B cell (primary cell): ENCODE data around the gene TRIO. TPM values are rescaled to one million over a fixed set of nuclear protein-coding genes. Genes with fewer than 3 reads are reported as not detected.

Source experiments
- ATAC-seq: fragments of 200-7000 bp; cut with Tn5 transposase; one replicate; pipeline ENCODE4 v1.10.0; 2021; ENCODE audit warnings: low read depth, mild to moderate bottlenecking, moderate number of reproducible peaks, moderate library complexity
- CTCF ChIA-PET: fragments of 350-600 bp; sonication (Branson Sonifier 250); formaldehyde crosslinking; loops from one replicate; lab custom pipeline; 2021; ENCODE audit warnings: antibody characterized with exemption, inconsistent platforms; lab: Charles Lee
- POLR2A ChIA-PET: fragments of 350-600 bp; sonication (Branson Sonifier 250); formaldehyde crosslinking; loops from one replicate; lab custom pipeline; 2021; ENCODE audit warnings: antibody characterized with exemption; lab: Charles Lee
- DNase-seq: peaks from one replicate; pipeline ENCODE4 v3.0.0; 2013
- H2AFZ ChIP-seq: 2 replicates; pipeline ENCODE4 v1.6.1; 2012; ENCODE audit warnings: mild to moderate bottlenecking, low read depth, low read length; ENCODE audit not compliant: insufficient read depth, poor library complexity, severe bottlenecking
- H3K27ac ChIP-seq, 2 donors: 1 replicate in 1 of 2; 2 replicates in 1 of 2; pipeline ENCODE4 v1.5.1; 2012 to 2013; ENCODE audit warnings: low read length in 2 of 2, mild to moderate bottlenecking in 2 of 2, moderate library complexity in 1 of 2
- H3K27me3 ChIP-seq, 4 experiments: fragments of 200-600 bp in 1 of 4; sonication (generic) in 1 of 4; replicated peaks in 1 of 4; 1 replicate in 2 of 4; 2 replicates in 2 of 4; pipeline versions ENCODE4 v1.6.1 to v1.7.0; 2013 to 2016; ENCODE audit warnings: low read length in 3 of 4, mild to moderate bottlenecking in 2 of 4, mixed read lengths in 1 of 4, moderate library complexity in 1 of 4; ENCODE audit not compliant: insufficient read depth in 4 of 4, control insufficient read depth in 3 of 4; ENCODE audit errors: control extremely low read depth in 1 of 4
- H3K36me3 ChIP-seq, 2 experiments: replicated peaks in 1 of 2; 1 replicate in 1 of 2; 2 replicates in 1 of 2; pipeline versions ENCODE4 v1.6.1 to v1.7.1; 2013; ENCODE audit warnings: low read length in 1 of 2; ENCODE audit not compliant: insufficient read depth in 2 of 2, control insufficient read depth in 1 of 2; ENCODE audit errors: control extremely low read depth in 1 of 2, extremely low read depth in 1 of 2
- H3K4me1 ChIP-seq, 2 donors: fragments of 200-600 bp in 1 of 2; sonication (generic) in 1 of 2; 1 replicate in 1 of 2; 2 replicates in 1 of 2; pipeline versions ENCODE4 v1.5.1 to v1.6.1; 2013 to 2017; ENCODE audit warnings: low read length in 2 of 2; ENCODE audit not compliant: control insufficient read depth in 2 of 2, insufficient read depth in 2 of 2
- H3K4me2 ChIP-seq: replicated peaks from 2 replicates; pipeline ENCODE3; 2012; ENCODE audit warnings: mild to moderate bottlenecking, low read depth, low read length; ENCODE audit not compliant: poor library complexity, severe bottlenecking
- H3K4me3 ChIP-seq, 5 experiments: fragments of 200-600 bp in 1 of 5; sonication (generic) in 1 of 5; 1 replicate in 3 of 5; 2 replicates in 2 of 5; pipeline versions ENCODE4 v1.5.1 to v1.7.0; 2011 to 2016; ENCODE audit warnings: low read length in 4 of 5, mild to moderate bottlenecking in 4 of 5, low read depth in 2 of 5, control low read depth in 1 of 5, moderate library complexity in 1 of 5; ENCODE audit not compliant: insufficient read depth in 1 of 5; ENCODE audit errors: control extremely low read depth in 1 of 5, extremely low read depth in 1 of 5
- H3K79me2 ChIP-seq: fragments of 200-600 bp; sonication (generic); one replicate; pipeline ENCODE4 v1.6.0; 2016; ENCODE audit warnings: low read length; ENCODE audit not compliant: control insufficient read depth, insufficient read depth
- H3K9ac ChIP-seq: fragments of 200-600 bp; sonication (generic); 2 replicates; pipeline ENCODE4 v1.6.1; 2017; ENCODE audit warnings: mild to moderate bottlenecking, low read length, moderate library complexity
- H3K9me3 ChIP-seq, 3 donors: one replicate each; pipeline versions ENCODE4 v1.6.1 to v1.7.1; 2013; ENCODE audit warnings: low read length in 2 of 3; ENCODE audit not compliant: control insufficient read depth in 2 of 3, insufficient read depth in 1 of 3; ENCODE audit errors: control extremely low read depth in 1 of 3
- H4K20me1 ChIP-seq: 2 replicates; pipeline ENCODE4 v1.6.0; 2012; ENCODE audit warnings: mild to moderate bottlenecking, low read length; ENCODE audit not compliant: insufficient read depth, control insufficient read depth, poor library complexity, severe bottlenecking
- H3K27ac Mint-ChIP-seq: one replicate; pipeline ENCODE4 v1.8.0; 2021; ENCODE audit warnings: mixed read lengths
- H3K27me3 Mint-ChIP-seq: one replicate; pipeline ENCODE4 v1.8.0; 2021; ENCODE audit warnings: mixed read lengths
- H3K4me1 Mint-ChIP-seq: one replicate; pipeline ENCODE4 v1.8.0; 2021; ENCODE audit warnings: mixed read lengths
- H3K4me3 Mint-ChIP-seq: one replicate; pipeline ENCODE4 v1.8.0; 2021; ENCODE audit warnings: mixed read lengths
- H3K9me3 Mint-ChIP-seq: one replicate; pipeline ENCODE4 v1.8.0; 2022; ENCODE audit warnings: mixed read lengths; ENCODE audit not compliant: insufficient read depth
- EZH2 ChIP-seq: IDR thresholded peaks from 2 replicates; pipeline ENCODE4 v1.6.1; 2012; ENCODE audit warnings: borderline replicate concordance, low read depth, mild to moderate bottlenecking, moderate library complexity, low read length; ENCODE audit not compliant: insufficient read depth, poor library complexity, severe bottlenecking
- WGBS: methylation state at CpG from one replicate; pipeline ENCODE4 v1.1.5; 2013; ENCODE audit warnings: missing lambda C conversion rate; ENCODE audit not compliant: insufficient coverage; 5-methylcytosine and 5-hydroxymethylcytosine counted together
- intact Hi-C: fragments of 100-400 bp; cut with micrococcal nuclease; formaldehyde crosslinking; loops from one replicate; pipeline ENCODE4 v1.10.0; 2022
- polyA plus RNA-seq: library from polyadenylated mRNA; depleted of rRNA; stranded (reverse); fragments of >200 nt; gene quantifications from 2 replicates; pipeline ENCODE4 v1.2.3, GENCODE V29; 2012
- total RNA-seq, 2 donors: library from RNA; stranded (reverse); fragments of 120-200 nt in 1 of 2; gene quantifications; 1 replicate in 1 of 2; 2 replicates in 1 of 2; pipeline versions ENCODE4 v1.2.3 to v1.2.4, GENCODE V29; 2013 to 2022
- TF ChIP-seq, protein P1 (sequence below): fragments of 200-600 bp; IDR thresholded peaks from one replicate; pipeline ENCODE4 v1.8.0; 2022; ENCODE audit warnings: antibody characterized with exemption, mild to moderate bottlenecking

The TRIO gene
- total and polyA plus RNA-seq, 2 donors (not counting 1 experiment from before 2014, with no cell fraction given), result 90.5 to 479 TPM

DNA sequence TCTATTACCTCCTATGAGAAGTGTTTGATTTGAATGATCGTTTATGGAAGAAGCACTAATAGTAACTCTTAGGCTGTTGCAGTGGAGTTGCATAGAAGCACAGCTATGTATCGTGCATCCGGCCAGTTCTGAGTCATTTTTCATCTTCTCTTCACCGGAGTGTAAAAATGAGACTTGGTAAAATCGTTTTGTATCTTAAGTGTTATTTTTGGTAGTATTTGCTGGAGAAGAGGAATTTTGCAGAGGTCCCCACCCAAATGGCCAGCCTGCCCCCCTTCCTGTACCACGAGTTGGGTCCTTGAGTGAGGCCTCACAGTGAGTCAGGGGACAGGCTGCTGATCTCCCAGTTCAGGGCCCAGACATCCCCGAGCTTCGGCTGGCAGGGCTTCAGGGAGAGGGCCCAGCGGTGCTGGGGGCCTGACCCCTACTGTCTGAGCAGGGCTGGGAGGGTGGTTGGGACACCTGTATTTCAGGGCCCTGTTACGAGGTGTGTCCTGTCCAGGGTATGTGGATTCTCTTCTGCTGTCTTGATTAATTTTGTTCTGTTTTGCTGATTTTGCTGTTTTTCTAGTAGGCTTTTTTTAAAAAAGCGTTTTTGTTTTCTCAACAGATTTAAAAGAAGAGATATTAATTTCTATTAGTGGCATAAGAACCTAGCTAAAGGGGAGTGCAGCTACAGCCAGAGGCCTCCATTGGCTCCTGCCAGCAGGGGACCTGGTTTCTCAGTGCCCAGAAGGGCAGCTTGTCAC is 210.8 kb downstream of the TRIO start:
- no peak overlapping the region for H3K4me2 ChIP-seq
- H3K9me3 ChIP-seq, result no peaks in the 10 kb centered on the region
- H3K79me2 ChIP-seq, result peaks cover 10% of the 10 kb centered on the region
- ATAC-seq, result no peak
- no peak overlapping the region for H3K27ac Mint-ChIP-seq
- H3K27me3 Mint-ChIP-seq, result no peaks in the 10 kb centered on the region
- CTCF ChIA-PET, result interaction anchor here (0.8 to 3.0 kb wide), 7 partner anchors 9 to 366 kb away, joined by 3 to 12 read pairs (median 5); no protein-coding TSS in a partner anchor
- peaks cover 38% of the 10 kb centered on the region for H4K20me1 ChIP-seq
- intact Hi-C loops, result loop anchor here (5.0 kb wide), 1 partner anchor 247 kb away; no protein-coding TSS in a partner anchor
- peaks cover 3 to 24% of the 10 kb centered on the region in 2 experiments for H3K36me3 ChIP-seq
- TF ChIP-seq, protein P1, sequence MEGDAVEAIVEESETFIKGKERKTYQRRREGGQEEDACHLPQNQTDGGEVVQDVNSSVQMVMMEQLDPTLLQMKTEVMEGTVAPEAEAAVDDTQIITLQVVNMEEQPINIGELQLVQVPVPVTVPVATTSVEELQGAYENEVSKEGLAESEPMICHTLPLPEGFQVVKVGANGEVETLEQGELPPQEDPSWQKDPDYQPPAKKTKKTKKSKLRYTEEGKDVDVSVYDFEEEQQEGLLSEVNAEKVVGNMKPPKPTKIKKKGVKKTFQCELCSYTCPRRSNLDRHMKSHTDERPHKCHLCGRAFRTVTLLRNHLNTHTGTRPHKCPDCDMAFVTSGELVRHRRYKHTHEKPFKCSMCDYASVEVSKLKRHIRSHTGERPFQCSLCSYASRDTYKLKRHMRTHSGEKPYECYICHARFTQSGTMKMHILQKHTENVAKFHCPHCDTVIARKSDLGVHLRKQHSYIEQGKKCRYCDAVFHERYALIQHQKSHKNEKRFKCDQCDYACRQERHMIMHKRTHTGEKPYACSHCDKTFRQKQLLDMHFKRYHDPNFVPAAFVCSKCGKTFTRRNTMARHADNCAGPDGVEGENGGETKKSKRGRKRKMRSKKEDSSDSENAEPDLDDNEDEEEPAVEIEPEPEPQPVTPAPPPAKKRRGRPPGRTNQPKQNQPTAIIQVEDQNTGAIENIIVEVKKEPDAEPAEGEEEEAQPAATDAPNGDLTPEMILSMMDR, result no peak
- no peak for TF ChIP-seq EZH2
- H3K27ac ChIP-seq, result no peak overlapping the region
- no peak for DNase-seq
- no peak overlapping the region for H3K9ac ChIP-seq
- H3K4me3 ChIP-seq, result no peak overlapping the region
- no peak overlapping the region for H2AFZ ChIP-seq
- POLR2A ChIA-PET, result no interaction called here
- no peak overlapping the region for H3K4me3 Mint-ChIP-seq
- peaks cover 32% of the 10 kb centered on the region for H3K4me1 Mint-ChIP-seq
- WGBS, result 92% methylated on average over 8 of the region's 11 CpGs
- H3K9me3 Mint-ChIP-seq, result no peaks in the 10 kb centered on the region
- no peaks in the 10 kb centered on the region for H3K27me3 ChIP-seq
- peaks cover 9 to 21% of the 10 kb centered on the region in 2 donors for H3K4me1 ChIP-seq

DNA sequence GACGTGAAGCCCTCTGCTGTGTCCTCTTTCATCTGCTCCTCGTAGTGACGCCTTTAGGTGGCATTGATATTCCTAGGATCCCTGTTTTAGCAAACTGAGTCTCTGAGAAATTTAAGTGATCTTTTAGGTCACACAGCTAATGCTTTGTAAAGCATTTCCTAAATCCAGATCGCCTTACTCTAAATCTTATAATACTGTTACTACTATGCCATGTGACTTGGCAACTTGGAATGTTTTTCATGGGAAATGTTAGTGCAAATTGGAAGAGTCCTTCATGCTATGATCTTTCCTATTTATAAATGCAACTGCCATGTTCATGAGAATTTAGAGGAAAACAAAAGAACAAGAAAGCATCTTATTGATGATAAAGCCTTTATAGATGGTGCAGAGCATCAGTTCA is 212.2 kb downstream of the TRIO start:
- intact Hi-C loops, result no loop called here
- no peak overlapping the region for H3K27ac ChIP-seq
- TF ChIP-seq, protein P1, result no peak
- TF ChIP-seq EZH2, result no peak
- H3K4me3 ChIP-seq, result no peak overlapping the region
- H3K4me2 ChIP-seq, result no peak overlapping the region
- 100% methylated on average over 3 of the region's 4 CpGs for WGBS
- peaks cover 3 to 31% of the 10 kb centered on the region in 2 experiments for H3K36me3 ChIP-seq
- H4K20me1 ChIP-seq, result peaks cover 40% of the 10 kb centered on the region
- CTCF ChIA-PET, result interaction anchor here (0.9 to 3.0 kb wide), 3 partner anchors 10 to 86 kb away, joined by 3 to 11 read pairs (median 9); no protein-coding TSS in a partner anchor
- Mint-ChIP-seq H3K27me3 (no peaks in the 10 kb centered on the region), H3K4me1 (peaks cover 27% of the 10 kb centered on the region), H3K9me3 (no peaks in the 10 kb centered on the region), H3K4me3 (no peak overlapping the region), H3K27ac (no peak overlapping the region)
- no peak for DNase-seq
- H2AFZ ChIP-seq, result no peak overlapping the region
- H3K9me3 ChIP-seq, result no peaks in the 10 kb centered on the region
- H3K79me2 ChIP-seq, result peaks cover 10% of the 10 kb centered on the region
- no peak overlapping the region for H3K9ac ChIP-seq
- H3K4me1 ChIP-seq, result peaks cover 9 to 17% of the 10 kb centered on the region in 2 donors
- H3K27me3 ChIP-seq, result no peaks in the 10 kb centered on the region
- ATAC-seq, result no peak
- POLR2A ChIA-PET, result no interaction called here
